Measurements from ENCODE around the gene SPI1. TPM values are rescaled to one million over a fixed set of nuclear protein-coding genes. Genes with fewer than 3 reads are reported as not detected.

Gene SPI1
- polyA plus RNA-seq, 1 experiment = not detected

GRCh38 chr11:47357985-47358730, 20.2 kb downstream of the SPI1 start:
- ChIA-PET POLR2A (no interaction called here), CTCF (interaction anchor here (2.5 kb wide), 1 partner anchor 180 kb away, joined by 6 read pairs; no protein-coding TSS in a partner anchor)
- H3K4me3 ChIP-seq (ENCODE audit: low read depth, low read length) = no peak overlapping the region
- H3K36me3 ChIP-seq (ENCODE audit: control insufficient read depth, insufficient read depth, low read length) = no peaks in the 10 kb centered on the region
- DNase-seq (ENCODE audit: low read depth) = no peak
- no peak for TF ChIP-seq CTCF (IDR thresholded peaks at IDR 0.05; ENCODE audit: insufficient read depth, low read depth, low read length)
- no peaks in the 10 kb centered on the region for H3K27me3 ChIP-seq (ENCODE audit: control insufficient read depth, insufficient read depth, low read length)

GRCh38 chr11:47356998-47357329, 21.4 kb downstream of the SPI1 start:
- ChIA-PET CTCF (interaction anchor here (2.5 kb wide), 1 partner anchor 179 kb away, joined by 6 read pairs; no protein-coding TSS in a partner anchor), POLR2A (no interaction called here)
- Histone ChIP-seq H3K27me3 (ENCODE audit: control insufficient read depth, insufficient read depth, low read length) (no peaks in the 10 kb centered on the region), H3K36me3 (ENCODE audit: control insufficient read depth, insufficient read depth, low read length) (no peaks in the 10 kb centered on the region), H3K4me3 (ENCODE audit: low read depth, low read length) (no peak overlapping the region)
- TF ChIP-seq CTCF (IDR thresholded peaks at IDR 0.05; ENCODE audit: insufficient read depth, low read depth, low read length) = no peak
- DNase-seq (ENCODE audit: low read depth) = no peak

- no peaks in the 10 kb centered on the region for H3K27me3 ChIP-seq (ENCODE audit: control insufficient read depth, insufficient read depth, low read length)
- DNase-seq (ENCODE audit: low read depth) = no peak
- no peak overlapping the region for H3K4me3 ChIP-seq (ENCODE audit: low read depth, low read length)
- no peaks in the 10 kb centered on the region for H3K36me3 ChIP-seq (ENCODE audit: control insufficient read depth, insufficient read depth, low read length)
- ChIA-PET CTCF (interaction anchor here (0.9 to 2.5 kb wide), 4 partner anchors 13 to 179 kb away, joined by 3 to 12 read pairs (median 6); no protein-coding TSS in a partner anchor), POLR2A (no interaction called here)
- TF ChIP-seq CTCF (IDR thresholded peaks at IDR 0.05; ENCODE audit: insufficient read depth, low read depth, low read length) = no peak
Observed at GRCh38 chr11:47356129-47356997, 22.0 kb downstream of the SPI1 start.

GRCh38 chr11:47355283-47356128, 22.8 kb downstream of the SPI1 start:
- POLR2A ChIA-PET = no interaction called here
- H3K4me3 ChIP-seq (ENCODE audit: low read depth, low read length) = peak overlapping the region; percentile 29

More at GRCh38 chr11:47355283-47356128, 22.8 kb downstream of the SPI1 start:
- CTCF ChIA-PET = interaction anchor here (0.6 to 2.1 kb wide), 27 partner anchors 9 to 460 kb away, joined by 3 to 14 read pairs (median 4); partner anchors contain the start of gene ARFGAP2
- peak; percentile 36 for DNase-seq (ENCODE audit: low read depth)
- H3K27me3 ChIP-seq (ENCODE audit: control insufficient read depth, insufficient read depth, low read length) = no peaks in the 10 kb centered on the region
- peak; percentile 100 for TF ChIP-seq CTCF (IDR thresholded peaks at IDR 0.05; ENCODE audit: insufficient read depth, low read depth, low read length)
- H3K36me3 ChIP-seq (ENCODE audit: control insufficient read depth, insufficient read depth, low read length) = no peaks in the 10 kb centered on the region
